HG03060 (cell line): ENCODE measurements around the gene XPNPEP1.
A peak's percentile ranks its signal among the peaks of the same experiment; 100 is the strongest.

Experiments used
- ATAC-seq: cut with Tn5 transposase; IDR thresholded peaks from one replicate; pipeline ENCODE4 v1.9.1; 2021; ENCODE audit warnings: low read depth, moderate number of reproducible peaks; ENCODE audit not compliant: unreplicated experiment

Gene XPNPEP1

DNA sequence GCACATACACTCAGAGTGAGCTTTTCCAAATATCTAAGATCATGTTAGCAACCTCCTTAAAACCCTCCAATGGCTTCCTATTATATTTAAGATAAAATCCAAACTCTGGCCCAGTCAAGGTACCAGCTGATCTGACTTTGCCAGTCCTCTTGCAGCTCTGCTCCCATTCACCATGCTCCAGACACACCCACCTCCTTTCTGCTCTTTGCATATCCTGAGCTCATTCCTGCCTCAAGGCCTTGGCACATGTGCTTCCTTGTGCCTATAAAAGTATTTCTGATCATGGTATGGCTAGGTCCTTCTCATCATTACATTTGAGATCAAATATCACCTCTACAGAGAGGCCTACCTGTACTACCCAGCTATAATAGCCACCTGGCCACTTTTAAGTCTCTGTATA is 27.5 kb downstream of the XPNPEP1 start:
- ATAC-seq: no peak

DNA sequence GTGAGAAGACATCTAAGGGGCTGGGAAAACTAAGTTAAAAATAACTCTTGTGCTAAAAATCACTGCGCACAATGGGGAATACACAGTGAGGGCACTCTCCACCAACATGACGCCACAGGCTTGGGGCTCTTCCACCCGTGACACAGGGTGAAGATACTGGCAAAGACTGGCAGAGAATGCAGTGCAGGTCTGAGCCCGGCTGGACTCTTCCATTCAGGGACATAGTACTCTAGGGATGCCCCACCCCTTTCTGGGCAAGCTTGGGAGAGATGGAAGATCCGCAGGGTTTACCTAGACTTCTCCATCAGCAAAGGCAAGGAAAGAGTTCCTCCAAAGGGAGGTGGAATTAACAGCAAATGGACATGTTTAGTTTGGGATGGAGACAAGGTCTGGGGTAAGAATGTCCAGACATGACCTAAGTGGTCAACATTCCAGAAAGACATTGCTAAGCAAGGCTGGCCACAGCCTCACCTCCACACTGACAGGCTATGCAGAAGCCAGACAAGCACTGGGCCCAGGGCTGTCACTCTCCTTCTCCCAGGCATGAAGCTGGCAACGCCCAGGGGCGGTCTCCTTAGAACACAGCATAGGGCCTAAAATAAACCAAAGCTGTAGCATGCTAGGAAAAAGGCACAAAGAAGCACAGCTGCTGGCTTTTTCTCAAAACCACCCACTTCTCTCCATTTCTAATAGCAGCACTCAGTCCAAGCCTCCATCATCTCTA is 28.1 kb downstream of the XPNPEP1 start:
- ATAC-seq: no peak

DNA sequence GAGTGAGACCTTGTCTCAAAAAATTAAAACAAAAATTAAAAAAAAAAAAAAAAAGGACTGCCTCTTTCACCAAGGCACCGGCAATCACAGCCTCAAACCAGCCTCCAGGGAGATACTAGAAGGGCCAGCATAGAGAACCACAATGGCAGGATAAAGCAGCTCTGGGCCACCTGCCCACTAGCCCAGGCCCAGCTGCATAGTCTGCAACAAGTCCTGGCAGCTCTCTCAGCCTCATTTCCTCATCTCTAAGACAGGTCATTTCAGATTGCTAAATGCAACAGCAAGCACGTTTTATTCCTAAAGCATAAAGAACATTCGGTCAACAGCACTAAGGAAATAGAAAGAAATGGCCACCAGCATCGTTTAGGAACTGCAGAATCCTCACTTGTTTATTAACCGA is 28.8 kb downstream of the XPNPEP1 start:
- no peak for ATAC-seq

DNA sequence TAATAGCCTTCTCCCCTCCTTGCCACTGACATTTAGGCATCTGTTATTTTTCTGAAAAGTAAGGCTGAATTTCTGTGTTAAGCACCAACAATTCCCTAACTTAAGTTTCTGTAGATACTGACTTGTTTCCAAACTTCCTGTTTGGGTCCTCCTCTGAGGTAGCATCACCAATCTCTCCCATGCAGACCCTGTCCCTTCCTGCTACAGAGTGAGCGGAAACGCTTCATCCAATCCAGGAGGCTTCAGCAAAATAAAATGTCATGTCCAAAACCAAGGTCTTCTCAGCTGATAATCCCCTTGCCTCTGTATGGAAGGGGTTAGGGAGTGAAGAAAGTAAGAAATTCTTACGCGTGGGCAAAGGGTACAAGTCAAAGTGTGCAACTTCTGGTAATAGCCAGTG is 29.9 kb downstream of the XPNPEP1 start:
- ATAC-seq: no peak

DNA sequence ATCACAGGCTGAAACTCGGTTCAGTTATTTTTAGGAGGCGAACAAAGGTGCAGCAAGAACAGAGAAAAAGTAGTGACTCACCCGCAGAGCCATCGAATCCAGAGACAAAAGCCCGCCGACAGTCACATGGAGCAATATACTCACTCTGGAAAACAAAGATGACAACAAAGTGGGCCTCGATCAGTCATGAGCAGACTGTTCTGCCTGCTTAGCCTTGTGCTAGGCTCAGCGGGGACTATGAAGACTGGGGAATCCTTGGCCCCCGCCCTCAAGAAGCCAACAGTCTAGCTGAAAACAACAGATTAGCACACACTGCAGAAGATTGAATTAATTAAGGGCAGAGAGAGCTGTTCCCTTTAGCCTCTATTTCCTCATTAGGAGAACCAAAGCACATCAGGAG is 30.4 kb downstream of the XPNPEP1 start:
- ATAC-seq: no peak

DNA sequence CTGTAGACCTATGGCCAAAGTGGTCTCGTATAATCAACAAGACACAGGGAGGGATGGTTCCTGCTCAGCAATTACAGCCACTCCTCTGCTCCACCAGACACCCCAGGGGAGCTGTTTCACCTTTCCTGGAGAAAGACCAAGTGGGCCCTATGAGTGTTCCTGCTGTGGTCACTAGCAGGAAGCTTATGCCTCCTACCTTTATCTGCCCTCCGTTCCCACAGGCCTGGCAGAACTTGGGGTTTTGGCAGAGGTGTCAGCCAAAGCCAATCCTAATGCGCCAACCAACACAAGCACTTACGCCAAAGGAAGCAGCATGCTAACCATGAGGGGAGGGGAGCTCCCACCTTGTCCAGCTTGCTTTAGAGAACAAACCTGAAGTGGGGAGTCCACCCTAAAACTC is 31.2 kb downstream of the XPNPEP1 start:
- no peak for ATAC-seq

DNA sequence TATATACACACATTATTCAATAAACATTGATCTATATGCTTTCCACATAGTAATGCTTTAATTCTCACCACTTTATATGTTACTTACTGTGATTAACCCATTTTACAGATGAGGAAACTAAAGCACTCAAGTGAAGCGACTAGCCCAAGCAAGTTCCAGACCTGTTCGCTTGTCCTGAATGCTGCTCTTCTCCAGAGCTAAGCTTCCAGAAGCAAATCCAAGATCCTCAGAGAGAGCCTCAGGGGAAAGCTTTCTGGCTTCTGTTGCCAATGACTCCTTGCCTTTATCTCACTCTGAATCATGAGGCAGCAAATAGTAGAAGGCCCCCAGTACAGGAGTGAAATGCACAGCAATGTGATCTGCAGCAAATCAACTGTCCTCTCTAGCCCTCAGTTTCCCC is 32.2 kb downstream of the XPNPEP1 start:
- ATAC-seq: no peak

DNA sequence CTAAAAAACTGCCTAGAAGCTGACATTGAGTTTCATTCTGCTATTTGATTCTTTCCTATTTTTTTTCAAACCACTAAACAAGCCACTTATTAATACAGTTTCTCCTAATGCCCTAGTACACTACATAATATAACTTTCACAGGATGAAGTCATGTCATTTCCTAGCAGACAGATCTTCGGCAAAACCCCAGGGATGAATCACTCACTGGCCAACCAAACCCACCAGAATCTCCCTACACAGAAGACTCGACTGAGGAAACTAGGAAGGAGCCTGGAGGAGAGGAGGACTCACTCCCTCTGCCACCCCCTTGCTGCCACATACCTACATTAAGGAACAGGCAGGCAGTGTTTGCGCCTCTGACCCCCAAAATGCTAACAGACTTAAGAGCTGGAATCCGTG is 33.4 kb downstream of the XPNPEP1 start:
- ATAC-seq: no peak

DNA sequence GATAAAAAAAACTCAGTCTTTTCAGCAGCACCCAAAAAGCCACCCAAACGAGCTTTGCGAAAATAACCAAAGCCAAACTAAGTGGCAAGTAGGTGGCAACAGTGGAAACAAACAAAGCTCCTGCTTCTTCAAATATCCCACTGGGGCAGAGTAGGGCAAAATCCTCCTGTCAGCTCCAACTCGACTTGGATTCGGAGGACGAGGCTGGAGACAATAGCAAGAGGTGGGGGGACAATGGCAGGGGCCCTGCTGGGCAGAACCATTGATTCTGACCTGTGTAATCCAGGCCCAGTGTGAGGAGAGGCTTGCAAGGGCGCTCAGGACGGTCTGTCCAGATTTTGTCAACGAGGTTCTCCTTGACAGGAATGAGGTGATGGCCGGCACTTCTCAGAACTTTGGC is 35.5 kb downstream of the XPNPEP1 start:
- ATAC-seq: no peak

DNA sequence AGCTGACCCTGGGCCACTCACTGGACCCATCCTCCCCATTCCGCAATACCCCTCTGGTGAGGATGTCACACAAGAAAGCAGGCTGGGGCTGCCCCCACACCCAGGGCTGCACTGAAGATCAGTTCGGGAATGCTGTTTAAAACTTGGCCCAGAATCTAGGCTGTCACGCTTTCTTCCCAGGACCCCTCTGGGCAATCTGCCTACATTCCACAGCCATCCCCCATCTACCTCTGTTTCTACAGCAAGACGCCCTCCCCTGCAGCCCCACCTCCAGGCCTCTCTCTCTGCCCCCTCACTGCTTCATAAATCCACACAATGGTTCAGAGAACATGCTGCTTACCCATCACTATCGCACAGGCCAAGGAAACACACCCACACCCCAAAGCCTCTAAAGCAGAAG is 36.1 kb downstream of the XPNPEP1 start:
- no peak for ATAC-seq

DNA sequence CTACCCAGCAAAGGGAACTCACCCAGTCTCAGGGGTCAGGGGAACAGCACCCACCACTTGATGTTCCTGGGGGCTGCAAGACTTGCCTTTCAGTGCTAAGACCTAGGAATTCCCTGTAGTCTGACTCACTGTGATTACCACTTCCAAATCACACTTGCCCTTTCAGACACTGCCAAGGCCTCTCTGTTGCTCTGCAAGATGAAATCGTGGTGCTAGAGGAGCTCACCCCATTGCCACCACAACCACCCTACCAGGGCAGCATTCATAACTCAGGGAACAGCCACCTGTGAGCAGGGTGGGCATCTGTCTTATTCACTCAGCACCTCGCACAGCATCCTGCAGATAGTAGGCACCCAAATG is 36.5 kb downstream of the XPNPEP1 start:
- no peak for ATAC-seq

DNA sequence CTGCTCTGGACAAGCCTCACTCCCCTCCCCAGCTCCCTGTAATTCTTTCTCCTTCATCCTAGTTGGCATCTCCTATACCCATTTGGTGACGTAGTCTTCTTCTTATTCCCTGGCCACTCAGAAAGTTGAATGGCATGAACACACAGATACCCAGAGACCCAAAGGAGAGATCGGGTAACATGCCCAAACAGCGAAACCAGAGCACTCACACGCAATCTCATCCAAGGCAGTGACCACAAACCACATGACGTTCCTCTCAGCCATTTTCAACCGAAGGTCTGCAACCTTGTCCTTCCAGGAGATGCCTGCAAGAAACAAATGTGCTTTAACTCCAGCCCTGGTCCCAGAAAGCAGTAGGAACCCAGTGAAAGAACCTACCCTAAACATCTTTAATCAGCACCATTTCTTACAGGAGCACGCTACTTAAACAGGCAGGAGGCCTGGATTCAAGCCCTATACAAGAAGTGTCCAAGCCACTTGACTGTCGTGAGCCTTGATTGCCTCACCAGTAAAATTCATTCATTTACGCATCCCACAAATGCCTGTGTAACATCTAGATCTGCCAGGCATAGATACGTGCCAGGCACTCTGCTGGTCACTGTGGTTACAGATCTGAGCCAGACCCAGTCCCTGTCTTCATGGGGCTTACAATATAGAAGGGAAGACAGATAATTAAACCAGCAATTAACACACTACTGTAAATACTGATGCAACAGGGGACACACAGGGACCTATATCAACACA is 37.1 kb downstream of the XPNPEP1 start:
- no peak for ATAC-seq

DNA sequence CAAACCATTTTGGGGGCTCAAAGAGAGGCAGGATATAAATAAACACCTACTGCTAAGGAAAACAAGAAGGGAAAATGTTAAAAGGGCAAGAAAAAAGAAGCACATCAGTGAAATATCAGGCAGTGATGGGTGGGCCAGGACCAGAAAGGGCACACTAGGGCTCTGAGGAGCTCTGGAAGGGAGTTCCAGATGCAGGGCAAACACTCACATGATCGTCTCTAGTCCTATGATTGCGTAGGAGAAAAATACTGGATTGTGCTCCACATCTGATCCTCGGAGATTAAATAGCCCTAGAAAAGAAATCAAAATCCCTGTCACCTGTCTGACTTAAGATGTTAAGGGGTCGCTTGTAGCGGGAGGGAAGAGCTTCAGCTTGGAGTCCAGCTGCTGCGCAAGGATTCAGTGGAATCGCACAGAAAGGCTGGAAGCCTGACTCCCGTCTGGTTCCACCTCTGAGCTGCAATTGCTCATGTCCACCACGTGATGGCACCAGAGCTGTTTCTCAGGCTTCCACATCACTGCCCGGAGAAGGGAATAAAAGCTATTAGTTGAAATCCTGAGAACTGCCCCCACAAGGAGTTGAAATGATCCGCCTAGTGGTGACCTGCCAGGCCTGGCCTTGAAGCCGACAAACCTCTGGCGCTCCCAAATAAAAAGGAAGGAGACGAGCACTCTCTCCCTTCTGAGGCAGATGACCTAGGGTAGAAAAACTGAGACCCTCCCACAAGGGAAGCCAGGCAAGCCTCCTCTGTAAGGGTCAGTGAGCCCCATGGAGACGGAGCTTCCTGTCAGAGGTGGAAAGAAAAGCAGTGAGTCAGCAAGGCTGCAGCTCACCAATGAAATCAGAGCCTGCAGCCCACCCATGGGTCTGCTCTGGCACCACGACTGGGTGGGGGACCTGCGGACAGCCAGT is 39.2 kb downstream of the XPNPEP1 start:
- ATAC-seq: peak; percentile 54

DNA sequence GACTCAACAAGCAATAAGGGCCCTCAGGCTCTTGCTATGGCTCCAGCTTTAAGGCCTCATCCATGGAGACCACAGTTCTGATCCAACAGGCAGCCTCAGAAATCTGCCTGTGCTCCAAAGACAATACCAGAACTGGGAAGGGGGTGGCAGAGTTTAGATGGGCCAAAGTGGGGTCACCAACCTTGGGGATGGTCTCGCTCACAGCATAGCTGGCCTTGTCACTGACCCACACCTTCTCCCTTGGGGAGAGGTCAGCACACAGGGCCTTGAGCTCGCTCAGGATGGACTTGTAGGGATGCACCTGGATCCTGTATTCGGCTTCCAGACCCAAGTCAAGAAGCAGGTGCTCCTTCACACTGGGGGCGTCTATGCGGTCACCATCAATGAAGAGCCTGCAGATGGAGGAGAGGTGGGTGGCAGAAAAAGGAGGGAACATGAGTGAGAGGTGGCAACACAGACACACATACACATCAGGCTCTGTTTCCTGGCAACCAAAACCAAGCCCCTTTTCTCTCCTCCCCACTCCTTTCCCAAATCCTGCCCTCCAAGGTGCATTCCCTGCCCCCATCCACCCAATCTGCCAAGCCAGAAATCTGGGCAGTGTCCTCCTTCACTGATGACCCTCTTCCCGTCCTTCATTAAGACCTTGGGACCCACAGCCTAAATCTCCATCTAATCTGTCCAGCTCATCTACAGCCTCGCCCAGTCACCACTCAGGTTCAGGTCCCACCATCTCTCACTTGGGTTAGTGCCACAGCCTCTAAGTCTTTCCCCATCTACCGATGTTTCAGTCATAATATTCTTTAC is 40.9 kb downstream of the XPNPEP1 start:
- no peak for ATAC-seq

DNA sequence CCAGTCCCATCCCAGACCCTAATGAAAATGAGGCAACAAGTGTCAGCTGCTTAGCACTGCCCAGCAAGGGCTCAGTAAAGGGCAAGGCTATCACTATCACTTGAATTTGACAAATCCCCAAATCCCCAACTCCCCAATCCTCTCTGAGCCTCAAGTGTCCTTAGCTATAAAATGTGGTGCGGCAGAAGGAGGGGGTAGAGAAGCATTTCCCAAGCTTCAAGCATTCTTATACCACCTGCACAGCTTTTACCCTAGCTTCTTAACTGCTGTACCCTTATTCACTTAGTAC is 41.6 kb downstream of the XPNPEP1 start:
- ATAC-seq: no peak

DNA sequence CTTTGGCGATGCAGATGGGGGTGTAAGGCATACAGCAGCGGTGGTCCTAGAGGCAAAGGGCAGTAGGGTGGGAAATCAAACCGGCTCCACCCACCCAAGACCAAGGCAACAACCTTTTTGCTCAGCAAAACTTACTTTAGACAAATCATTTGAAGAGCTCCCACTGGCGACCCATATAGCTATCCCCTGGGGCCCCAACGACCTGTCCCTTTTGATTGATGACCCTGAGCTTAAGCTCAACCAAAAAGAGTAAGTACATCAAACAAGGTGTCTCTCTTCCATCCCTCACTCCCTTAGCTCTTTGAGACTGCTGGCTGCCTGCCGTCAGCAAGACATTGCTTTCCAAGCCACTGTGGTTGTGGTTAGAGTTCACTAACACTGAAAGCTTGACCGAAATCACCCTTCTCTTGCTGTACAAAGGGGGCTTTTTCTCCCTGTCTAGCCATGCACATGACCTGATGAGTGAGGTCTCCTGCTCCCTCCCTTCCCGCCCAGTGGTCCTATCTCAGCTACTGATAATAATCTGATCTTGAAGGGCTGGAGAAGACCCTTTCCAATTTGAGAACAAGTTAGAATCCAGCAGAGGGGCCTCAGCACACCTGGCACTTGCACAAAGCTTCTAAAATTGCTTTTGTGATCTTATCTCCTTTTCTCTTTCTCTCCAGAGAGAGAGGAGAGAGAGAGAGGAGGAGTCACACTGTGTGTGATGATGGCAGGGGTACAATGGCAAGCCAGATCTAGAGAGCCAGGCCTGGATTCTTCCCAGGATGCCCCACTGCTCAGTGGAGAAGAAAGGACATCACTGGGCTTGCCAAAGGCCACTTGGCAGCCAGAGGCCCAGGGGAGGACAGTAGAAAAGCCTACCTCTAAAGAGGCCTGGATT is 42.2 kb downstream of the XPNPEP1 start:
- ATAC-seq: peak; percentile 62

DNA sequence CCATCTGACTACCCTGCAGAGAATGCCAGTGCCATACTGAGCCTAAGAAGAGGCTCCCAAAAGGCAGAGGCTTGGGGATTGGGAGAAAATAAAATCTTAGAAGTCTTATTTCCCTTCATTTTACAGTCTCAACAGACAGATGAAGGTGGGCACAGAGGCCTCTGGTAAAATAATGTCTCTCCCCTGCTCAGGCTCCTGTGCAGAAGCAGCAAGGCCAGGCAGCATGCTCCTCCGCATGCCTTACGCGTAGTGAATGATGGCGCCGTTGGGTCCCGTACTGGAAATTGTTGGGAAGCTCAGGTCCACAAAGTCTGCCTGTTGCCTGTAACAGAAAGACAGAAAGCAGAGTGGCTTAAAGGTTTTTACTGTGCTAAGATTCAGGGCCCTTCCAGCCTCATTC is 45.8 kb downstream of the XPNPEP1 start:
- ATAC-seq: no peak

DNA sequence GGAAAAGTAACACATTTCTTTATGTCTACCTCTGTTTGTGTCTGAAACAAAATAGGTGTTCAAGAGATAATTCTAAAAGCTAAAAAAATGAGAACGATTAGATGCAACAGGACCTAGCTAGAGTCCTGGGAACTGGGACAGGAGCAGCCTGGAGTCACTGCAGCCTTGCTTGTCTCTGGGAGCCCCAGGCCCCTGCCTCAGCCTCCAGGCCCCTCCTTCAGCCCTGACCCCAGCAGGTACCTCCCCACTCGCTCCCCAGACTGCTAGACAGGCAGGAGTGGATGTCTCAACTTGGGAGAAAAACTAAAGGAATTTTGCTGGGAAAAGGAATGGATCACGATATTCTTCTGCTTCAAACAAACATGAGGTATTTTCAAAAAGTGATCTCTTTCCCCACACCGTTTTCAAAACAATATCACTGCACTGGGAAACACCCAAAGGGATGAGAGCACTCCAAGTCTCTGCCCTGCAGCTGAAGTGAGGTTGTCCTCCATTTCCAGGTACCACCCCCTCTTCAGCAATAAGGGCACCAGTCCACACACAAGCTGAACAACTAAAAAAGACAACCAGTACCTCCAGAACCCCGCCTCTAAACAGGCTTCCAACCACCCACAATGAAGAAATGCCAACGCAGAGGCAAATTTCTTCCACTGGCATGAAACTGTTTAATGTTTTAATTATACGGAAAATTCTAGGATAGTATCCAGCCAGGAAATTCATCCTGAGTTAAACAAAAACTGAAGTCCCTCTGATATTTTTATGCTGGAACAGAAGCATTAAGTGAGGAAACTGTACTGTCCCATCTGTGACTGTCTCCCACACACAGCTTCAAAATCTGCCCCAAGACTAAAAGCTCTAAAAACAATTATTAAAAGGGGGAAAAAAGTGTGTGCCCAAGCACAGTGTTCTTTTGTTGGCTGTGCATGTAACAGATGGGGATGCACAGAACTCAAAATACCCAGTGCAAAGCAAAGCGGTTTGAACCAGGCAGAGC is 47.2 kb downstream of the XPNPEP1 start:
- no peak for ATAC-seq

DNA sequence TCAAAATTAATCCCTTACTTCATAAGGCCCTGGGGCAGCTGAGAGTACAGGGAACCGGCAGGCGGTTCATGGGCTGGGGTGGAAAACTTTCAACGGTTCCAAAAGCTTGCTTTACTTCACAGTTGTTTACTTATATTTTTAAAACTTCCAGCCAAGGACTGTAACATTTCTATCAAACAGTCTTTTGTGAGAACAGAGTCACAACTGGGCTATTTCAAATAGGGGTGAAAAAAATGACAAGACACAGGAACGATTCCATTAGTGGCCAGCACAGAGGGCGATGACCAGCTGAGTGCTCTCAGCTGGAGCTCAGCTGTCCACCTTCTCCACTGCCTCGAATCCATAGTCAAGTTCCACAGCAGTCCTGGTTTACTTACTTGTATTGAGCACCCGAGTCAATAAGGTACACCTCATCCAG is 48.2 kb downstream of the XPNPEP1 start:
- ATAC-seq: no peak
